ENCODE results near the gene DLG1.
A peak's percentile ranks its signal among the peaks of the same experiment; 100 is the strongest.

DLG1 gene

DNA sequence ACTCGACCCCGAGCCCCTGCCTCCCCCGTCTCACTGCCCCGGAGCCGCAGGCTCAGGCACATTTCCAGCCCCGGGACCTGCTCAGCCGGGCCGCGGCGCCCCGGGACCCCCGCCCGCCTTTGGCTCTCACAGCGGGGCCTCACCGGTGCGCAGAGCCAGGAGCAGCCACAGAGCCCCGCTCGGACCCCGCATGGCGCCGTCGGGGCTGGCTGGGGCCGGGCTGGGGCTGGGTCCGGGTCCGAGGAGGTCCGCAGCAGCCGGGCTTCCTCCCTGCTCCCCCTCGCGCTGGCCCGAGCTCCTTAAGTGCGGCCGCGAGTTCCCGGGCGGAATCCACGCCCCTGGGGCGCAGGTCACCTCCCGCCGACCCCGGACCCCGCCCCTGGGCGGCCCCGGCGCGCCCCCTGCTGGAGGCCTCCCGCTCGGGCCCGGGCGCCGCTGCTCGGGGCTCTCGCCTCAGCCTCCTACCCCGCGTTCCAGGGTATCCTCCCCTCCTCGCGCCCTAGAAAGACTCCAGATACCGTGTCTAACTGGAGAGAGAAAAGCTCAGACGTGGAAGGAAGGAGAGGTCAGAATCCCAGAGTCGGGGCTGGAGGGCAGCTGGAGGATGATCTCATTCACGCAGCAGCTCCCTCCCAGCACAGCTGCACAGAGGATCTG, 268.8 kb downstream of the DLG1 start, which contains the start of gene MELTF:
MELTF (minus strand) TSS at position 307 of the 657 bp plus-strand sequence; CDS start at position 192, 115 bp downstream.
- peak; percentile 79 for DNase-seq (ENCODE audit: low read depth)

DNA sequence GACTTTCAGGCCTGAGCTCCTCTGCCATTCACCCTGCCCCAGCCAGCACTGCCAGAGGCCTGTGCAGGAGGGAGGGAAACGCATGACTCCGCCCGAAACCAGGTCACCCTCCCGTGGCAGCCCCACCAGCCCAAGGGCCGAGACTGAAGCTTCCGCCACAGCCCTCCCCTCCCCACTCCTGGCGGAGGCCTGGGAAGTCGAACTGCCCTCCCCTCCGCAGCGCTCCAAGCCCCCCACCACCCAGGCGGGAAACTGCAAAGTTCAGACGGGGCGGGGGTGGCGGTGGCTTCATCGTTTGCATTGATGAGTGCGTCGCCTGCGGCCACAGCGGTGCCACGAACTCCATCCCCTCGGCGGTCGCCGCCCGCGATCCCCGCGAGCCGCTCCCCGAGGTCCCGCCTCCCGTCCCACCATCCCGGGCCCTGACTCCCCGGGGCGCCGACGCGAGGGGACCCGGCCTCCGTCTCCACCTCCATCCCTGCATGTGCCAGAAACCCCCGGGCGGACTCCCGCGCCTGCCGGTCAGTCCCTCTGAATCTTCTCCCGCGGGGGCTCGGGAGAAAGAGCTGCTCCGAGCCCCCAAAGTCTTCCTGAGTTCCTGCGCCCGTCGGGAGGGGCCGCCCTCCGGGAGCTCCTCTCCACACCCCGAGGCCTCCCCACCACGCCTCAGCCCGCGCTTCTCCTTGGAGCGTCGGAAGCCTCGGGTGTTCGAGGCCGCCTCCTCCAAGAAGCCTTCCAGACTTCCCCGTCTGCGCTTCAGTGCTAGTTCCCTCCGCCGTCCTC, 269.5 kb downstream of the DLG1 start:
- no peak for DNase-seq (ENCODE audit: low read depth)

DNA sequence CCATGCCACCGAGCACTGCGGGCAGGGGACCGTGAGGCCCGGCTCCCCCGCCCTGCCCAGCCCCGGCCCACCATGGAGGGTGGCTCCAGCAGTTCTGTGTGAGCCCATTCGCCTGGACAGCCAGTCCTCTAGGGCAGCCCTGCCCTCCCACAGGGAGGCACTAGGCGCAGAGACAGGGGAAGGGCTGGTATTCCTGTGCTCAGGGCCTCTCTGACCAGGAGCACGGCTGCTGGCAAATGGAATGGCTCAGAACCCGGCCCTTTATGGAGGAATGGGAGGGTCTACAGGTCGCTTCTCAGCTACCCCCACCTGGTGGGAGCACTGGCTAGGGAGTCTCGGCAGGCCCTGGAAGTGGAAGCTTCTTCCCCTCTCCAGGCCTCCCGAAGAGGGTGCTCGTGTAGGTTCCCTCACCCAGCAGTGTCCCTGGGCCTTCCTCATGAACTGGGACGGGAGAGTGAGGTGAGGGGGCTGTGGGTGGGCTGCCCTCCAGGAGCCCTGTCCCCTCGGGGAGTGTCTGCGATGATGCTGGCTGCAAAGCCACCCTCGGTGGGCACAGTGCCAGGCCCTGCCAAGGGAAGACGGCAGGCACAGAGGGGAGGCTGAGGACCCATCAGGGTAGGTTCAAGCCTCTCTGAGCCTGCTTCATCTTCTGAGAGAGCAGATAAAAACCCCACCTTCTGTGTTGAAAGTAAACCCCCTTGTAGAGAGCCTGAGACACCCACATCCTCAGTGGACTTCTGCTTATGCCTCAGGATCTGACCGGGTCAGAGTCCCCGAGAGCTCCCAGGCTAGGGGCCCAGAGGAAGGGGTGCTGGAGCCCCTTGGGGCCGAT, 270.3 kb downstream of the DLG1 start:
- DNase-seq (ENCODE audit: low read depth): no peak

DNA sequence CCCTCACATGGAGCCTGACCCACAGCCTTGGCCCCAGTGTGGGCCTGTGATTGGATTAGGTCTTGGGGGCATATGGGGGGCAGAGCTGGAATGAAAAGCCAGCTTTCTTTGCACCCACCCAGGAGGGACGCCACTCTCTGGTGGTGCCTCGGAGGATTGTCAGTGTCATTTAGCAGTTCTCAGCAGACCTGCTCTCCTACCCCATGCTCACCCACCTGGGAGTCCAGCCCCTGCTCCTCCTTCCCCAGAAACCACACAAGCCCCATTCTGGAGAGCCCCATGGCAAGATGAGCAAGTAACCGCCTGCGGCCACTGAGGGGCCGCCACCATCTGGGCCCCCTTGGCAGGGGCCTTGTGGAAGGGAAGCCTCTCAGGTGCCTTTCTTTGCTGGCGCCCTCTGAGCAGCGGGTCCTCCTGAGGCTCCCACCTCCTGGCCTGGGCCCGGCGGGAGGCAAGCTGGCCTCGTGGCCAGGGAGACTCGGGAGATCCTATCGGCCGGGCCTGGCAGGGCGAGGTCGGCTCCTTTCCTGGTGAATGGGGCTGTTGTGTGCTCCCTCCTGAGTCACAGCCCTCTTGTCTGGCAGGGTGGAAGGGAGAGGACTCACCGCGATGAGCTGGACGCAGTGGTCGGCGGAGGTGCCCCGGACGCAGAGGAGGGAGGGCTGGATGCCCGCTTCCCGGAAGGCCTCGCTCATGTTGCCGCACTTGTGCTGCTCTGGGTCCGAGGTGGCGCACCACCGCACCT, 271.1 kb downstream of the DLG1 start:
- no peak for DNase-seq (ENCODE audit: low read depth)

DNA sequence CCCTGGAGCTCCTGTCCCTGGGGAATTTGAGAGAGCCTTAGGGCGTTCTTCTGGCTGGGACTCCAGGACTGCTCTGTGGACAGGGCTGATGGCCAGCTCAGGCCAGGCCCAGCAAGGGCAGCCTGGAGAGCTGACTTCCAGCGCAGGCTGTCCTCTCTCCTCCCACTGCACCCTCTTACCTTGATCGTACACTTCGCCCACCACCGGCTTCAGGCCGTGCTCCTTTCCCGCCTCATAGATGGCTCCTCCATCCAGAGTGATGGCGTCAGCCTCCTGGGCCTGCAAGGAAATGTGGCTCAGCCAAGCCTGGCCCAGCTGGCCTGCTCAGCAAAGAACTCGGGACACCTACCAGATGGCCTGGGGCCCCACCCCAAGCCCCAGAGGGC, 271.9 kb downstream of the DLG1 start:
- DNase-seq (ENCODE audit: low read depth): no peak

DNA sequence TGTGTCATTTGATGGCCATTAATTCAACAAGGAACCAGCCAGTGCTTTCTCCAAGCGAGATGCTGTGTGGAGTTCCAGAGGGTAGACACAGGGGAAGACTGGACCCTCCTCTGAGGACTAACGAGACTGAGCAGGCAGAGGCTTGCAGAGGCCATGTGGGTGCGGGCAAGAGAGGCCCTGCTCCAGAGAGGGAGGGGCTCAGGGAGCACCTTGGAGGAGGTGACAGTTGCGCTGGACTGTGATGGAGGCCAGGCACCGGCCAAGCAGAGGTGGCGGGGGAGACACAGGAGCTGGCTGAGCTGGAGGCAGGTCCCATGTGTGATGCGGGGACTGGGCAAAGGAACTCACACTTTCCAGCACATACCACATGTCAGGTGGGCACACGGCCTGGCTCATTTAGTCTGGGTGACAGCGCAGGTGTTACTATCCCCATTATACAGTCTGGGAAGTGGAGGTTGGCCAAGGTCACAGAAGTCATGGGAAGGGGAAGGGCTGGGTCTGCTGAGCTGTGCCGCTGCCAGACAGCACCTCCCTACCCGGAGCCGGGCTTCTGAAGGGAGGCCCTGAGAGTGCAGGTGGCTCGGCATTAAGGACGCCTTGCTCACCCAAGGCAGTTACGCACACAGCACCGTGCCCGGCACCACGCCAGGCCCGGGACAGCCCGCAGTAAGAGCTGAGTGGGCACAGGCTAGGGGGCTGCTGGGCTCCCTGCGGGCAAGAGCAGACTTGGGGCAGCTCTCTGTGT, 272.5 kb downstream of the DLG1 start:
- DNase-seq (ENCODE audit: low read depth): no peak

DNA sequence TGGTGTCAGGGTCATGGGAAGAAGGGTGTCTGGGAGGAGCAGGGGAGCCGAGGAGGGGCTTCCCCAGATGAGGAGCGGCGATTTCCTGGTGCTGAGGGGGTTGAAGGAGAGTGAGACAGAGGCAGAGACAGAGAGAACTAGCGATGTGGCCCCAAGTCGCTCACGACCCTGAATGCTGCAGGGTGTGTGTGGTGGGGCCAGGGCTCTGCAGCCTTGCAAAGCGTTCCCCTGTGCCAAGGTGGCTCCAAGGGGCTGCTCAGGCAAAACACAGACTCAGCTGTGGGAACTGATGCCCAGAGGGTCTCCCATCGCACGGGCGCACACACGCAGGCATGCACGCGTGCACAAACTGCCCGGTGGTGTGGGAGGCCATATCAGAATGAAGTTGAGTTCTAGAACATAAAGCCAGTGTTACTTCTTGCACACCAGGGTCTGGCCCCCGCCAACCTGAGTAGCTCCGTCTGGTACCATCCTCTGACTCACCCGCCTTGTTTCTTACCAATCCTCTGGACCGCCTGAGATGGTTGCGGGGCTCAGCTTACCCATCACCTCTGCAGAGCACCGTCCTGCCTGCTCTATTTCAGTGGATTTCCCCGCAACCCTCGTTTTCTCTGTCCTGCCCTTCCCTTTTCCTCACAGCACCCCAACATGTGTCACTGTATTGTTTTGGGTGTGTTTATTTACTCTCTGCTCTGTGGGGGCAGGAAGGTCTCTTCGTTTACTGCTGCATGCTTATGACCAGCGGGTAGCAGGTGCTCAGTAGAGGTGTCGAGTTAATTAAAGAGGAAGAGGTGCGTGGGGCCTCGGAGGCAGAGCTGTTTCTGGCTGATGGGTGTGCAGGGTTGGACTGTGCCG, 273.3 kb downstream of the DLG1 start:
- no peak for DNase-seq (ENCODE audit: low read depth)

DNA sequence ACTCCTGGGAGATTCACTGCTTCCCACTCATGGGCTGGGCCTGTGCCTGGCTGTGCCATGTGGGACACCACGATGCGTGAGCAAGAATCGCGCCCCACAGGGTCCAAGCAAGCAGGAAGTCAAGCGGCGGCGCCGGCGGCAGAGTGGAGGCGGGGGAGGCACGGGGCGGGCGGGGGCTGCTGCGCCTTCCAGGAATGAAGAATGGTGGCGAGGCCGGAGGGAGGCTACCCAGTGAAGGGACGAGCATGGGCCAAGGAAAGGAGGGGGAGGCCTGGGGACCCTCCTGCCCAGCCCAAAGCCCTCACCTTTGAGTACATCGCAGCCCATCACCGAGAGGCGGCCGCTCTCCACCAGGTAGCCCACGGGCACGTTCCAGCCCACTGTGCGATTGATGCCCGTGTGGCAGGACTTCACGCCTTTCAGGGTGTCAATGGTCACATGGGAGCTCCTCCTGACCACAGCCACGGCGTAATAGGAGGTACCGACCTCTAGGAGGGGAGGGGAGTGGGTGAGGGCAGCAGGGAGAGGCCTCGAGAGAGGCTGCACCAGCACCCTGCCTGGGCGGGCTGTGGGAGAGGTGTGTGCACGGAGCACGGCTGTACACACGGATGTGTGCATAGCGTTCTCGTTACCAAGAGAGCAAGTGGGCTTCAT, 274.3 kb downstream of the DLG1 start:
- DNase-seq (ENCODE audit: low read depth): no peak

DNA sequence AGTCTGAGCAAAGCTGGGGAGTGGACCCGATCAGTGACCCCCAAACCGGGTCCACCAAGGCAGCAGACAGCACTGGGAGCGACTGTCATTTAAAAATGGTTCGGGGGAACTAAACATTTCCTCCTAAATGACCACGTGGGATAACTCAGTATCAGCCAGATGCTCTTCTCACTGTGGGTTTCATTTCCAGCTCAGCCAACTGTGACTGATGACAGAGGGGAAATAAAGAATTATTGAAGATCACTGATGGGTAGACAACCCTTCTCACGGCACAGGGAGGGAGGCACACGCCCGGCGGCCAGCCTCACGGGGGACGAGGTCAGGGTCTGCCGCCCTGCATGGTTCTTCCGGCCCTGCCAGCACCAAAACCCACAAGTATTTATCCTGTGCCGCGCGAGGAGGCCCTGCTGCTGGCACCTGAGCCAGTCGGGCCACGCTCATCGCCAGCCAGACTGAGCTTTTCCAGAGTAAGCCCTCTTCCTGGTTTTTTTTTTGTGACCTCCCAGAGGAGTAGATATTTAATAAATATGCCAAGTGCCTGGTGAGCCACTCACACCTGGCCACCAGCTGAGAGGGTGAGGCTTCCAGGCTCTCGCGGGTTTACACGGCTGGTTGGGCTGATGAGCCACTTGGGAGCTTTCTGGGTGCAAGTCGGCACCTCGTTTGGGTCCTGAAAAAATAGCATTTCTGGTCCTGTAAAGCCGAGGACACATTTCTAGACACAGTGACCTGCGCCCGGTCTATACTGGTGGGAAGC, 275.0 kb downstream of the DLG1 start:
- DNase-seq (ENCODE audit: low read depth): no peak

DNA sequence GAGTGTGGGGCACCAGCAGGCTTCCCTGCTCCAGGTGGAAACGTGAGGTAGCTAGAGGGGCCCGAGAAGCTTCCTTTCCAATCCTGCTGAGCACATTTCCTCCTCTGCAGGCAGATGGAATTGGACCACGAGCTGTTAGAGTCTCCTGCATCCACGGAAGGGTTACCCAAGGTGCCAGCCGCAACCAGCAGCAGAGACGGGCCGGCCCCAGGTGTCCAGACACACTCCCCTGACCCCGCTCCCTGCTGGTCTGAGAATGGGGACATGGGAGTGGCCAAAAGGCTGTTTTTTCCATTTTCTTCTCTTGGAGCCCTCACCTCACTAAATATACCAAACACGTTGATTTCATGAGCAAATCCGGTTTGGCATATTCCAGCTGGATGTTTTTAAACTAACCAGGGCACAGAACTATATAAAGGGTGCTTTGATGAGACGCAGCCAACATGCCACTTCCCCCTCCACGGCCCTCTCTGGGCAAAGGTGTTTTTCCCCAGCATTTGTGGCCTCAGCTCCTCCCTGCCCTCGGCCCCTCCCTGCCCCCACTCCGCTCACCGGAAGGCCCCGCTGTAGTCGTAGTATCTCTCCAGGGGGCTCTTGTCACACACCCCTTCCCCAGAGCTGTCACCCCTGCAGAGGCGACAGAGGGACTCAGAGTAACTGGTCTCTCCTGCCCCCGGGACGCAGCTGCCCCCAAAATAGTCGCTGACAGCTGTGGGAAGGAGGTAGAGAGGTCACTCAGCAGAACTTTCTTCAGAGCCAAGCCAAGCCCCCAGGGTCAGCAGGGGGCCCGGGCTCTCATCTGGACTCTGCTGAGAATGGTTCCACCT, 275.8 kb downstream of the DLG1 start:
- DNase-seq (ENCODE audit: low read depth): no peak

DNA sequence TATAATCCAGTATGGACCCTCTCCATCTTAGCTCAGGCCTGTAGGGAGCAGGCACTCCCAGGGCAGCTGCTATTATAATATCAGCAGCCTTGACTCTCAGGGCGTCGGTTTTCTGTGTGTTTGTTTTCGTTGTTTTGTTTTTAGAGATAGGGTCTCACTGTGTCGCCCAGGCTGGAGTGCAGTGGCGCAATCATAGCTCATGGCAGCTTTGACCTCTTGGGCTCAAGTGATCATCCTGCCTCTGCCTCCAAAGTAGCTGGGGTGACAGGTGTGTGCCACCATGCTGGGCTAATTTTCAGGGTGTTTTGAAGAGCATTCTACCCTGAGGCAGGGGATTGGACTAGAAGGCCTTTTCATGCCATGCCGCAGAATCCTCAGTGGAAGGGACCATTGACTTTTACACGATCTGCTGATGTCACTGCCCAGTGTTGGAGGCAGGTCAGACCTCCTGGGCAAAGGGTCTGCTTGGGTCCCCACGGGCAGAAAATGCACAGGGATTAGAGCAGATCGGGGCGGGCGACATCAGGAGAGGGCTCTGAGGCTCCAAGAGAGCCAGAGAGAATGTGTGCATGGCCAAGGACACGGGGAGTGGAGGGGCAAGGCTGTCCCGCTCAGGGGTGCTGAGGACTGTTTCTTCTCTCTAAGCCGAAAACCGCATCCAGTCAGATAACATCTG, 276.5 kb downstream of the DLG1 start:
- no peak for DNase-seq (ENCODE audit: low read depth)

DNA sequence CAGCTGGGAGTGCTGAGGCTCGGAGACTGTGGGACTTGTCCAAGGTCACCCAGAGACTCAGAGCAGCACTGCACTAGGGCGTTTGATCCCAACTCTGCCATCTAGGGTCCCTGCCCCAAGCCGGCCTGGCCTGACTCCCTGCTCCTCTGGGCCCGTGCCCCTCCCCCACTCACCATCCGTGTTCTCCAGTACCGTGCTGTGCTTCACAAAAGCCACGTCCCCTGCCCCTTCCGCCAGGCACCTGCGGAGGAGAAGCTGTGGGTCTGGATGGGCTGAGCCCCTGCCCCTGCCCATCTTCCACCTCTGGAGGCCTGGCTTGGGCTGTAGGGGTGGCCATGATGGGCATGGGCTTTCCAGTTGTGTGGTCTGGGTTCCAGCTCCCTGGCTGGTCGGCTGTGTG, 277.2 kb downstream of the DLG1 start:
- no peak for DNase-seq (ENCODE audit: low read depth)

DNA sequence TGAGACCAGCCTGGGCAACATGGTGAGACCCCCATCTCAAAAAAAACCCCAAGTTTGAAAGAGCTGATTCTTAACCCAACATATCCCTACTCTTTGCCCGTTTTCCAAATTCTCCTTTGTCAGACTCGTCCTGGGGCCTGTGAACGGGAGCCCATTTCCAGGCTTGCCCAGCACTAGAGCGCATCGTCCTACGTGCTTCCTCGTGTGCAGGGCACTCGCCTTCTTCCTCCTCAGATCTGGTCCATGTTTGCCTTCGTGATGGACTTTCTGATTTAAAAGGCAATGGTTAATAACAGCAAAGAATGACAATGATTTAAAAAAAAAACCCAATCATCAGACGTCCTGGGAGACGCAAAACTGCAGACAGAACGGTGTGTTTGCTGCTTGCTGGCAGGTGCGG, 278.9 kb downstream of the DLG1 start:
- DNase-seq (ENCODE audit: low read depth): no peak

DNA sequence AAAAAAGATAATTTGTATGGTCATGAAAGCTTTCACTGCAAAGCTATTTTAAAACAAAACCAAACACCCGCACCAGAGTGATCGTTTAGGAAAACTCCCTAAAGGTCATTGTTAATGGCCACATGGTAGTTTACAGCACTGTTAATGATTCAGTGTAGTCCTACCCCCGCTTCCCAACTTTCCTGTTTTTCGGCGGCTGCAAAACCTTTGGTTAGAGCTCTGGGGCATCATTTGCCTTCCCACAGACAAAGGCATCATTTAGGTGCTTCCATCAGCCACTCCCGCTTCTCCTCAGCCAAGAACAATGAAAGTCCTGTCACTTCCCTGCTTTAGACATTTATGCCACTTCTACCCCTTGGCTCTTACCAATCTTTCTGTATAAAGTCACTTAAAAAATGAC, 279.4 kb downstream of the DLG1 start:
- DNase-seq (ENCODE audit: low read depth): no peak

DNA sequence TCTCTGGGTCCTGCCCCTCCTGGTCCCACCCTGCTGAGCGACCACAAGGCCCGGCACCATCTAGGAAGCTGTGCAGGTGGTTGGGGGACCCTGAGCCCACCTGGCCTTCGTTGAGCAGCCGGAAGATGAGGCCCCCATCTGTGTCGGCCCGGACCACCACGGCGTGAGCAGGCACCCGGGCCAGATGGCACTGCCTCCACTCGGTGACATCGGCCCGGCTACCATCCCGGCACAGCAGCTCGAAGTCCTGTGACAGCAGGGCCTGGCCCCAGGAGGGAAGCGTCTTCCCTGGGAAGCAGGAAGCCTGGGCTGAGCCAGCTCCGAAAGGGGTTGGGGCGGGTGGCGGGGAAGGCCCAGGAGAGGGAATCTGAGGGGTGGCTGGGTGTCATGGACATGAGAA, 281.4 kb downstream of the DLG1 start:
- no peak for DNase-seq (ENCODE audit: low read depth)

DNA sequence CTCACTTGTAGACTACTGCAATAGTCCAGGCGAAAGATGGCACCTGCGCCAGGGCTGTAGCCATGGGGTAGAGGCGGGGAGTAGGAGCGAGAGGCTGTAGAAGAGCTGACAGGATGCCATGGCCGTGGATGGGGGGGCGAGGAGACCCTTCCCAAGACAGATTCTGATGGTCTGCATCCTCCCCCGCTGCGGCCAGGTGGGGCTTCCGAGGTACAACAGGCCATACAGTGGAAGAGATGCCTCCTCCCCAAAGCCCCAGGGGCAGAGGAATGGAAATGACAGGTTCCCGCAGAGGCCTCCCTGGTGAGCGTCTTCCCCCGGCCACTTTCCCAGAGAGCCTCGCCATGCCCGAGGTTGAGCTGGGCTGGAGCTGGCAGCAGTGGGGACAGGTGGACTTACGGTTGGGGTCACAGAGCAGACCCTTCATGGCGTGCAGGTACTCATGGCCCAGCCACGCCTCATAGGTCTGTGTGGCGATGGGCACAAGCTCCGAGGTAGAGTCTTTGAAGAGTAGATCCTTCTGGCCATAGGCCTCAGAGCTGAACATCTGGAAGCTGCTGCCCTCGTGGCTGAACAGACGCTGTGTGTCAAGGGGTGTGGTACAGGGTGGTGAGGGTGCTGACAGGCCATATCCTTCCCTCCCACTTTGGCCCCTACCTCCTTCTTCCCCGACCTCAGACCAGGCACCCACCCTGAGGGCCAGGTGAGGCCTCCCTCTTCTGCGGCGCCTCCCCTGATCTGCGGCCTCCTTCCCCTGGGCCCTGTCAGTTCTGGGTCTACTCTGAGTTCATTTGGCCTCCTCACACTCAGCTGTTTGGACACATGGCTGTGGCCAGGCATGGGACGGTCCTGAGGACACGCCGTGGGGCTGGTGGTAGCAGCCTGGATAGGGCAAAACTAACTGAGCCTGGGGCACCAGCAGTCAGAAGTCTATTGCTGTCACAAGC, 282.3 kb downstream of the DLG1 start:
- no peak for DNase-seq (ENCODE audit: low read depth)
